Stimulated activated CD4-positive, alpha-beta T cell treated with anti-CD3 and anti-CD28 coated beads, Interleukin-12 subunit alpha, Interleukin-12 subunit beta, amount 100 ng/mL, for 4 hours (primary cell): ENCODE results near the gene ABCC1.

Source experiments
- DNase-seq: peaks from one replicate; pipeline ENCODE4 v3.0.0-alpha.2; 2020

Gene ABCC1

DNA sequence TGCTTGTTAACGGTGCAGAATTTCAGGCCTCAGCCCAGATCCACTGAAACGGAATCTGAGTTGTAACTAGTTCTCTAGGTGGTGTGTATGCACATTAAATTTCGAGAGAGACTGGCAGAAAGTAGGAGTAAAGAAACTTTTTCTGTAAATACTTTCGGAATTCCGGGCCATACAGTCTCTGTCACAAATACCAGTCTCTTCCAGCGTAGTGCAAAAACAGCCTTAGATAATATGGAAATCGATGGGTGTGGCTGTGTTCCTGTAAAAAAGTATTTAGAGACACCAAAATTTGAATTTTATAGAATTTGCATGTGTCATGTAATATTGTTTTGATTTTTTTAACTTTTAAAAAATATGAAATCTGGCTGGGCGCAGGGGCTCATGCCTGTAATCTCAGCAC is 109.7 kb downstream of the ABCC1 start:
- DNase-seq = no peak

GRCh38 chr16:16059895-16060590 is 110.6 kb downstream of the ABCC1 start:
- DNase-seq = no peak

GRCh38 chr16:16062023-16062937 is 112.9 kb downstream of the ABCC1 start:
- no peak for DNase-seq

- no peak for DNase-seq
Measured at GRCh38 chr16:16063683-16064082, 114.3 kb downstream of the ABCC1 start.

- DNase-seq = no peak
Measured at GRCh38 chr16:16064874-16065384, 115.5 kb downstream of the ABCC1 start.

GRCh38 chr16:16067127-16067526 is 117.7 kb downstream of the ABCC1 start:
- no peak for DNase-seq

DNA sequence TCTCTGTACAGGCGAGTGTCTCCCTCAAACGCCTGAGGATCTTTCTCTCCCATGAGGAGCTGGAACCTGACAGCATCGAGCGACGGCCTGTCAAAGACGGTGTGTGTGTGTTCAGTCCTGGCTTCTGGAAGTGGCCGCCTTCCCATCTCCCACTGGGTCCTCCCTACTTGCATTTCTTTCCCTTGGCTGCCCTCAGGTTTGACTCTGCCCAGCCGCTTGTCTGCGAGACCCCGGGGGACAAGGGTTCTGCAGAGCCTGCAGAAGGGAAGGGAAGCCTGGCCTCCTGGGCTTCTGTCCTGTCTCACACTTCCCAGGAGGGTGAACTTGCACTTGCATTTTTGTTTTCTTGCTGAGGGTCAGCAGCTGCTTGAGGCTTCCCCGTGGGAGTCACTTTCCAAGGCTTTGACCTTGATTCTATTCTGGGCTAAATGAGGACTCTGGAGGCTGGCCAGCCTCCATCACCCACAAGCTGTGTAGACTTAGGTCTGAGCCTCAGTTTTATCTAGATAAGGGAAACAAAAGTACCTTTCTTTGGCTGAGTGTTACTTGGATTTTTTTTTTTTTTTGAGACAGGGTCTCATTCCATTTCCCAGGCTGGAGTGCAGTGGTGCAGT is 122.3 kb downstream of the ABCC1 start:
- no peak for DNase-seq

- no peak for DNase-seq
Measured at GRCh38 chr16:16073001-16073545, 123.7 kb downstream of the ABCC1 start.

GRCh38 chr16:16073891-16074881 is 124.8 kb downstream of the ABCC1 start:
- DNase-seq = no peak

- DNase-seq = no peak
Measured at GRCh38 chr16:16075488-16076422, 126.3 kb downstream of the ABCC1 start.

- DNase-seq = no peak
Measured at GRCh38 chr16:16076423-16076813, 127.0 kb downstream of the ABCC1 start.

DNA sequence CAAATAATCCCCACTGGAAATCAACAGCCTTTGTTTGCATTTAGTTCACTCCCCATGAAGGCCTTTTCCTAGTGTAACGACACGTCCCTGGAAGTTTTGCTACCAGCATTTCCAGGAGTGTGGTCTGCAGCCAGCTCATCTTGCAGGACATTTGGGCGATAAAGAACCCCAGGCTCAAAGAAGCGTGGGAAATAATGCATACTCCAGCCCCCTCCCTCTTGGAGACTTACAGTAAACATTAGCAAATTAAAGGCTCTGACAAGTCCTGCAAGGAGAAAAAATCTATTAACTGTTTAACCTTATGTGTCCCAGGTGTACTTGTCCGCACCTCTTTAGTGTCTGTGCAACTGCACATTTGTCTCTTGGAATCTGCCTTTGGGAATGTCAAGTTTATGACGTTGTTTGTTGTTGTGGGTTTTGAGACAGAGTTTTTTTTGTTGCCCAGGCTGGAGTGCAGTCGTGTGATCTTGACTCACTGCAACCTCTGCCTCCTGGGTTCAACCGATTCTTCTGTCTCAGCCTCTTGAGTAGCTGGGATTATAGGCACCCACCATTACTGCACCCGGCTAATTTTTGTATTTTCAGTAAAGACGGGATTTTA is 131.1 kb downstream of the ABCC1 start:
- DNase-seq = no peak

- no peak for DNase-seq
Measured at GRCh38 chr16:16081141-16081540, 131.7 kb downstream of the ABCC1 start.

DNA sequence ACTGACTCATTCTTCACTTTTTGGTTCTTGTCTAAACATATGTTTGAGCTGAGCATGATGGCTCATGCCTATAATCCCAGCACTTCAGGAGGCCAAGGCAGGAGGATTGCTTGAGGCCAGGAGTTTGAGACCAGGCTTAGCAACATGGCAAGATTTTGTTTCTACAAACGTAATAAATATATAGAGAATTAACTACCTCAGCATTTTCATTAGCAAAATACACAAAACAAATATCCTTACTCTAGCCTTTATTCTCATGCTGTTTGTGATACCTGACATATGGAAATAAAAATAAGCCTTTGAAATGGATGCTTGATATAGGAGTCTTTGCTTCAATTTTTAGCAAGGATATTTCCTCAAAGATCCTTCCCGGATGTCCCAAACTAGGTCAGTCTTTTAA is 132.8 kb downstream of the ABCC1 start:
- no peak for DNase-seq

DNA sequence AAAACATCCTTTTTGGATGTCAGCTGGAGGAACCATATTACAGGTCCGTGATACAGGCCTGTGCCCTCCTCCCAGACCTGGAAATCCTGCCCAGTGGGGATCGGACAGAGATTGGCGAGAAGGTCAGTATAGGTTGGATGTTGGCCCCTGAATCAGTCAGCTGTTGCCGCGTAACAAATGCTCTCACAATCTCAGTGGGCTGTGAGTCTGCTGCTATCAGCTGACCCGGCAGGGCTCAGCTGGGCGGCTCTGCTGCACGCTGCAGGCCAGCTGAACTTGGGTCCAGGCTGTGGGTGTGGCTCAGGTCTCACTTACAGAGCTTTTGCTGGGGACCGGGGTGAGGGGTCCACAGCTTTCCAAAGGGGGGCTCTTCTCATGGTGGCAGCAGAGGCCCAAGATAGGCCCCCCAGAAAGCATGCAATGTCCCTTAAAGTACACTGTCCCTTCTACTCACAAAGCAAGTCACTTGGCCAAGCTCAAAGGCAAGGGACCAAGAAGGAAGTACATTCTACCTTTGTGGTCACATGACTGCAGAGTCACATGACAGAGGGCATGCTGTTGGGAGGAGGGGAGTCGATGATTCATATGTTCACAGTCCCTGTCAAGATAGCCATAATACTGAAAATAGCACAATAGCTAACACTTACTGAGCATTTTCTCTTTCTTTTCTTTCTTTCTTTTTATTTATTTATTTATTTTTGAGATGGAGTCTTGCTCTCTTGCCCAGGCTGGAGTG is 134.2 kb downstream of the ABCC1 start:
- peak; percentile 8 for DNase-seq

DNA sequence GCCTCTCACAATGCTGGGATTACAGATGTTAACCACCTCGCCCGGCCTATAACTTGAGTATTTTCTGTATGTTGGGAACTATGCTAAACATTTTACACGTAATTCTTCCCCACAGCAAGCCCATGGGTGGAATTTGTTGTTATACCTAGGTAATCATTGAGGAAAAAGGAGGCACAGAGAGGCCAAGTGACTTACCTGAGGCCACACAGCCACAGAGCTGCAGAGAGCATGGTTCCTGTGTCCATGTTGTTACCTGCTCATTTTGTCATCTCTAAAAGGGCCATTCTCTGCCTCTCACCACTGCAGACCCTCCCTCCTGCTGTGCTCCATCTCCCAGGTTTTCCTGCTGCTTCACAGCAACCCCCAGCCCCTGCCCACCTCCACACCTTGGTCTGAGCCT is 135.5 kb downstream of the ABCC1 start:
- no peak for DNase-seq

GRCh38 chr16:16086653-16087446 is 137.4 kb downstream of the ABCC1 start:
- DNase-seq = no peak

- no peak for DNase-seq
Measured at GRCh38 chr16:16090238-16090637, 140.8 kb downstream of the ABCC1 start.
